GM12878 (cell line): Measurements from ENCODE around the gene CARD9. TPM values are rescaled to one million over a fixed set of nuclear protein-coding genes. Genes with fewer than 3 reads are reported as not detected.

Experiments
- ATAC-seq: fragments of 200-7000 bp; cut with Tn5 transposase; 3 replicates; pipeline ENCODE4 v1.9.1; 2020; ENCODE audit warnings: mild to moderate bottlenecking, moderate library complexity
- BruUV-seq: library from RNA; stranded (reverse); fragments of 400-500 nt; replicated peaks from 2 replicates; lab custom pipeline; 2021; lab: Mats Ljungman, UMichigan
- CTCF ChIA-PET: fragments of 300-600 bp; sonication (Branson Sonifier 250); formaldehyde crosslinking; extraction: SDS; loops from one replicate; lab custom pipeline; 2021; ENCODE audit warnings: inconsistent platforms; lab: Yijun Ruan, JAX
- POLR2A ChIA-PET: fragments of 350-600 bp; formaldehyde crosslinking; extraction: SDS; loops from one replicate; lab custom pipeline; 2021; ENCODE audit warnings: inconsistent platforms; lab: Charles Lee
- RAD21 ChIA-PET: fragments of 300-600 bp; sonication (Branson Sonifier 250); formaldehyde crosslinking; loops from one replicate; lab custom pipeline; 2023; ENCODE audit warnings: antibody characterized with exemption; ENCODE audit not compliant: unreplicated experiment; lab: Charles Lee
- SMC1A ChIA-PET: fragments of 300-600 bp; sonication (Branson Sonifier 250); formaldehyde crosslinking; loops from one replicate; lab custom pipeline; 2023; ENCODE audit not compliant: unreplicated experiment, uncharacterized antibody; lab: Charles Lee
- DNase-seq: peaks from one replicate; pipeline ENCODE4 v3.0.0-alpha.2; 2011; ENCODE audit warnings: low read depth, low spot score
- FAIRE-seq: peaks from 3 replicates; lab custom pipeline; 2011; peaks lifted over from hg19 to GRCh38; lab: Jason Lieb, UNC
- H2AFZ ChIP-seq: 2 replicates; pipeline ENCODE4 v1.6.0; 2011; ENCODE audit warnings: low read depth, low read length, control low read depth; ENCODE audit not compliant: control insufficient read depth
- H3K27ac ChIP-seq: 2 replicates; pipeline ENCODE4 v1.5.1; 2011; ENCODE audit warnings: control low read depth; ENCODE audit not compliant: control insufficient read depth, insufficient read depth
- H3K27me3 ChIP-seq, 2 experiments: replicated peaks in 1 of 2; 2 replicates each; pipeline versions ENCODE4 v1.6.0 to v1.6.1; 2011; ENCODE audit warnings: low read length in 1 of 2; ENCODE audit not compliant: control insufficient read depth in 2 of 2, insufficient read depth in 2 of 2
- H3K36me3 ChIP-seq, 2 experiments: 2 replicates each; pipeline ENCODE4 v1.5.1; 2011; ENCODE audit warnings: low read length in 1 of 2; ENCODE audit not compliant: control insufficient read depth in 2 of 2, insufficient read depth in 2 of 2
- H3K4me1 ChIP-seq: 2 replicates; pipeline ENCODE4 v1.6.1; 2011; ENCODE audit warnings: mild to moderate bottlenecking, low read length, moderate library complexity, mixed read lengths; ENCODE audit not compliant: control insufficient read depth, insufficient read depth
- H3K4me2 ChIP-seq: 2 replicates; pipeline ENCODE4 v1.6.0; 2011; ENCODE audit warnings: control low read depth; ENCODE audit not compliant: control insufficient read depth, insufficient read depth
- H3K4me3 ChIP-seq: fragments of 200-600 bp; sonication (generic); 2 replicates; pipeline ENCODE4 v1.5.1; 2016
- H3K79me2 ChIP-seq: 2 replicates; pipeline ENCODE4 v1.6.0; 2011; ENCODE audit warnings: low read length; ENCODE audit not compliant: control insufficient read depth, insufficient read depth
- H3K9ac ChIP-seq: 2 replicates; pipeline ENCODE4 v1.8.0; 2011; ENCODE audit warnings: low read length, control low read depth, mixed read lengths; ENCODE audit not compliant: control insufficient read depth, insufficient read depth
- H3K9me3 ChIP-seq: replicated peaks from 3 replicates; pipeline ENCODE4 v1.5.1; 2011; ENCODE audit warnings: mild to moderate bottlenecking, low read length; ENCODE audit not compliant: control insufficient read depth, insufficient read depth
- H4K20me1 ChIP-seq: 2 replicates; pipeline ENCODE4 v1.6.0; 2011; ENCODE audit not compliant: control insufficient read depth, insufficient read depth
- POLR2A ChIP-seq: IDR thresholded peaks from 2 replicates; pipeline ENCODE4 v1.6.1; 2011; ENCODE audit warnings: low read depth, mild to moderate bottlenecking, low read length
- PRDM15 ChIP-seq: fragments of 450-650 bp; formaldehyde crosslinking; IDR thresholded peaks from 2 replicates; pipeline ENCODE4 v1.4.0; 2020; ENCODE audit warnings: mild to moderate bottlenecking, moderate library complexity
- RBBP5 ChIP-seq: fragments of 200-600 bp; sonication (generic); conservative IDR thresholded peaks from 2 replicates; pipeline ENCODE4 v1.6.1; 2016
- USF1 ChIP-seq: IDR thresholded peaks from 2 replicates; pipeline ENCODE4 v1.6.1; 2011; ENCODE audit warnings: borderline replicate concordance, low read depth, mild to moderate bottlenecking, moderate library complexity, mixed read lengths, low read length; ENCODE audit not compliant: insufficient read depth; ENCODE audit errors: extremely low read length
- WGBS: methylation state at CpG from one replicate; pipeline ENCODE4 v1.1.6; 2016; ENCODE audit warnings: low lambda C conversion rate; ENCODE audit not compliant: insufficient replicate concordance, insufficient coverage; ENCODE audit errors: missing lambda C conversion rate; 5-methylcytosine and 5-hydroxymethylcytosine counted together
- in situ Hi-C: fragments of 300-500 bp; cut with MboI; formaldehyde crosslinking; loops from 9 replicates; pipeline ENCODE4 v1.14.3; 2018; ENCODE audit warnings: mixed read lengths
- intact Hi-C: fragments of 100-400 bp; cut with micrococcal nuclease; formaldehyde crosslinking; loops from one replicate; pipeline ENCODE4 v1.14.2; 2022; ENCODE audit not compliant: unreplicated experiment
- polyA plus RNA-seq, 11 experiments: library from polyadenylated mRNA; depleted of rRNA in 4 of 11; unstranded in 6 of 11; stranded (reverse) in 5 of 11; fragments of >200 nt; fragmentation: Nextera tagmentation in 4 of 11; fragmentation: Illumina TruSeq in 1 of 11; extraction: Ambion mirVana in 4 of 11; extraction: Trizol in 1 of 11; gene quantifications; 1 replicate in 1 of 11; 2 replicates in 10 of 11; pipeline versions ENCODE4 v1.2.1 to v1.2.3, GENCODE V29; 2011 to 2016; ENCODE audit warnings: inconsistent platforms in 2 of 11, missing spikeins in 2 of 11, low read depth in 1 of 11
- total RNA-seq, 4 experiments: library from RNA; depleted of rRNA in 3 of 4; stranded (reverse); fragments of >200 nt in 3 of 4; fragmentation: Illumina TruSeq in 1 of 4; extraction: Trizol in 1 of 4; gene quantifications; 2 replicates each; pipeline versions ENCODE4 v1.2.1 to v1.2.3, GENCODE V29; 2013 to 2021
- TF ChIP-seq, protein P1 (sequence below): fragments of 450-650 bp; IDR thresholded peaks from 2 replicates; pipeline ENCODE4 v1.6.1; 2017; ENCODE audit warnings: borderline replicate concordance
- TF ChIP-seq, protein P2 (sequence below): IDR thresholded peaks from 2 replicates; pipeline ENCODE4 v1.6.1; 2011; ENCODE audit warnings: borderline replicate concordance, low read depth, mild to moderate bottlenecking, moderate library complexity, low read length; ENCODE audit not compliant: insufficient read depth, poor library complexity, severe bottlenecking

Gene CARD9
- total and polyA plus RNA-seq, 10 of the 15 experiments (the other 5 are each of a cell fraction or from before 2014, with no cell fraction given), result 0.11 to 4.9 (median 1.8) TPM; not detected in 1

DNA sequence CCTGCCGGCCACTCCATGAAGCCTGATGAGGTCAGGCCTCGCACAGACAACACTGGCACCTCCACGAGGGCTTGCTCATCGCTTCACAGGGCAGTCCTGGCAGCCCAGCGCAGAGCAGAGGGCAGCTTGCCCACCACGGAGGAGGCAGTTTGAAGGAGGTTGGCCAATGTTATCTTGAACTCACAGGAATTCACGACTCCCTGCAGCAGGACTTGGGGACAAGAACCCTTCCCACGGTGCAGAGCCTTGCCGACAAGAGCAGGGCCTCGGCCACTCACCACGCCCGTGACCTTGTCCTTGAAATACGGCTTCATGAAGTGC, 21.5 kb upstream of the CARD9 start:
- FAIRE-seq, result no peak
- ChIA-PET POLR2A (no interaction called here), RAD21 (no interaction called here), CTCF (no interaction called here), SMC1A (no interaction called here)
- Histone ChIP-seq H4K20me1 (no peaks in the 10 kb centered on the region), H3K27ac (no peak overlapping the region), H3K4me3 (no peak overlapping the region), H3K36me3 (peaks cover 19 to 33% of the 10 kb centered on the region in 2 experiments), H3K27me3 (no peaks in the 10 kb centered on the region), H3K4me1 (peaks cover 5% of the 10 kb centered on the region), H3K9me3 (no peaks in the 10 kb centered on the region), H3K9ac (no peak overlapping the region), H2AFZ (no peak overlapping the region), H3K79me2 (peaks cover 23% of the 10 kb centered on the region), H3K4me2 (no peak overlapping the region)
- no peak for ATAC-seq
- intact Hi-C loops (no loop called here), in situ Hi-C loops (loop anchor here (5.0 kb wide), 1 partner anchor 58 kb away; no protein-coding TSS in a partner anchor)
- no TSS peak for BruUV-seq
- no peak for DNase-seq
- 96% methylated on average over 13 of the region's 13 CpGs for WGBS
- TF ChIP-seq, protein P1, sequence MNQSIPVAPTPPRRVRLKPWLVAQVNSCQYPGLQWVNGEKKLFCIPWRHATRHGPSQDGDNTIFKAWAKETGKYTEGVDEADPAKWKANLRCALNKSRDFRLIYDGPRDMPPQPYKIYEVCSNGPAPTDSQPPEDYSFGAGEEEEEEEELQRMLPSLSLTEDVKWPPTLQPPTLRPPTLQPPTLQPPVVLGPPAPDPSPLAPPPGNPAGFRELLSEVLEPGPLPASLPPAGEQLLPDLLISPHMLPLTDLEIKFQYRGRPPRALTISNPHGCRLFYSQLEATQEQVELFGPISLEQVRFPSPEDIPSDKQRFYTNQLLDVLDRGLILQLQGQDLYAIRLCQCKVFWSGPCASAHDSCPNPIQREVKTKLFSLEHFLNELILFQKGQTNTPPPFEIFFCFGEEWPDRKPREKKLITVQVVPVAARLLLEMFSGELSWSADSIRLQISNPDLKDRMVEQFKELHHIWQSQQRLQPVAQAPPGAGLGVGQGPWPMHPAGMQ, result no peak
- TF ChIP-seq USF1 (no peak), POLR2A (no peak), RBBP5 (no peak), PRDM15 (CRISPR knock-in tag) (no peak)
- TF ChIP-seq, protein P2, sequence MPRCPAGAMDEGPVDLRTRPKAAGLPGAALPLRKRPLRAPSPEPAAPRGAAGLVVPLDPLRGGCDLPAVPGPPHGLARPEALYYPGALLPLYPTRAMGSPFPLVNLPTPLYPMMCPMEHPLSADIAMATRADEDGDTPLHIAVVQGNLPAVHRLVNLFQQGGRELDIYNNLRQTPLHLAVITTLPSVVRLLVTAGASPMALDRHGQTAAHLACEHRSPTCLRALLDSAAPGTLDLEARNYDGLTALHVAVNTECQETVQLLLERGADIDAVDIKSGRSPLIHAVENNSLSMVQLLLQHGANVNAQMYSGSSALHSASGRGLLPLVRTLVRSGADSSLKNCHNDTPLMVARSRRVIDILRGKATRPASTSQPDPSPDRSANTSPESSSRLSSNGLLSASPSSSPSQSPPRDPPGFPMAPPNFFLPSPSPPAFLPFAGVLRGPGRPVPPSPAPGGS, result peak; percentile 76
